HG02970 (cell line): ENCODE data around the gene IGSF3.
"Not testable (repeated sequence)": the region's sequence is repeated elsewhere in the genome, so short reads cannot be mapped to it uniquely, and the experiment has no call there.

Source experiments
- ATAC-seq: cut with Tn5 transposase; IDR thresholded peaks from one replicate; pipeline ENCODE4 v1.9.1; 2021; ENCODE audit warnings: mild to moderate bottlenecking, moderate library complexity, moderate number of reproducible peaks; ENCODE audit not compliant: unreplicated experiment, low FRiP score

IGSF3 gene

DNA sequence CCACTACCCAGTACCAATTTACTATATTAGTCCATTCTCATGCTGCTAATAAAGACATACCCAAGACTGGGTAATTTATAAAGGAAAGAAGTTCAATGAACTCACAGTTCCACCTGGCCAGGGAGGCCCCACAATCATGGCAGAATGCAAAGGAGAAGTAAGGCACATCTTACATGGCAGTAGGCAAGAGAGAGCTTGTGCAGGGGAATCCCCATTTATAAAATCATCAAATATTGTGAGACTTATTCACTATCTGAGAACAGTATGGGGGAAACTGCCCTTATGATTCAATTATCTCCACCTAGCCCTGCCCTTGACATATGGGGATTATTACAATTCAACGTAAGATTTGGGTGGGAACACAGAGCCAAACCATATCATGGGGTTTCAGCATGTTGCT lies 103.1 kb downstream of the IGSF3 start:
- ATAC-seq, result no peak

- not testable (repeated sequence) for ATAC-seq
These were observed 105.1 kb downstream of the IGSF3 start for GRCh38 chr1:116562465-116562864.

GRCh38 chr1:116561563-116561962 lies 106.0 kb downstream of the IGSF3 start:
- no peak for ATAC-seq

DNA sequence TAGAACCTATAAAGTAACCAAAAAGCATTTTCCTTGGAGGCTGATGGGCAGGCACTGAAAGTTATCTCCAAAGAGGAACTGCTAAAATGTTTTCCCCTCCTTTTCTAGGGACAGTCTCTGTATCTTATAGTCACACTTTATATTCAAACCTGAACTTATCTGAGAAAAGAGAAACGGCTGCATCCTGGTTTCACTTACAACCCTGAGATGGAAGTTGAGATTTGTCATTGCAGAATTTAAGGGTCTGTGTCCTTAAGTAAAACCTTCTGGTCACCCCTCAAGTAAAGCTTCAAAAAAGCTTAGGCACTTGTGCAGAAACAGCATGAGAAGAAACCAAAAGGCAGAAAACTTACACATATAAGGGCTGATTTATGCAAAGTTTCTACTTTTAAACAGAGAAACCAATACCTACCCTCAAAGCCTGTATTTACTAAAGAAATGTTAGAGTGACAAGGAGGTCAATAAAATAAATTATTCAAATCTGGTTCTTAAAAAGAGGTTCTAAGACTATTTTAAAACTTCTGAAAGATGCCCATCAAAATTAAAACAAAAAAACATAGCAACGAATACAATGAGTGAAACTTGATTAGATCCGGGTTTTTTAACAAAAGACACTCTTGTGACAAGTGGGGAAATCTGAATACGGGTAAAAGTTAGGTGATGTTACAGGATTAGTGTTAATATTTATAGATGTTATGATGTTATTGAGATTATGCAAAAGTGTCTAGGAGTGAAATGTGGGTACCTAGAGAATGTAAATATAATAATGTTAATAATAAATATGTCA lies 106.6 kb downstream of the IGSF3 start:
- ATAC-seq, result no peak

GRCh38 chr1:116559304-116559761 lies 108.2 kb downstream of the IGSF3 start:
- no peak for ATAC-seq

DNA sequence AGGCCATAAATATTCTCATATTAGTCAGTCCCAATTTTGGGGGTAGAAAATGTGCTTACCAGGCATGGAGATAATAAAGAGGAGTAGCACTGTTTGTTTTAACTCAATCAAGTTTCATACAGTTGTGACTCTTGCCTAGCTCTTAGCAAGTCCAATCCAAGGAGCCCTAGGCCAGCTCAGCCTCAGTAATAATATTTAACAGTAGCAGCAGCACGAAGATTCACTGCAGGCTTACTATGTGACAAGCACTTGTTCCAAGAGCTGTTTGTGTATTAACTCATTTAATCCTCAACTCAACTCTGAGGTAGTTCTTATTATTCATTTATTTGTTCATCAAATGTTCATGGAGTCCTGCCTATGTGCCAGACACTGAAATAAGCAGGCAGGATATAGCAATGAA lies 109.0 kb downstream of the IGSF3 start:
- ATAC-seq, result no peak

- ATAC-seq, result no peak
These were observed 109.4 kb downstream of the IGSF3 start for GRCh38 chr1:116558140-116558549.

- ATAC-seq, result no peak
These were observed 110.1 kb downstream of the IGSF3 start for GRCh38 chr1:116557323-116557878.

GRCh38 chr1:116556289-116557006 lies 111.1 kb downstream of the IGSF3 start:
- ATAC-seq, result peak; percentile 40

DNA sequence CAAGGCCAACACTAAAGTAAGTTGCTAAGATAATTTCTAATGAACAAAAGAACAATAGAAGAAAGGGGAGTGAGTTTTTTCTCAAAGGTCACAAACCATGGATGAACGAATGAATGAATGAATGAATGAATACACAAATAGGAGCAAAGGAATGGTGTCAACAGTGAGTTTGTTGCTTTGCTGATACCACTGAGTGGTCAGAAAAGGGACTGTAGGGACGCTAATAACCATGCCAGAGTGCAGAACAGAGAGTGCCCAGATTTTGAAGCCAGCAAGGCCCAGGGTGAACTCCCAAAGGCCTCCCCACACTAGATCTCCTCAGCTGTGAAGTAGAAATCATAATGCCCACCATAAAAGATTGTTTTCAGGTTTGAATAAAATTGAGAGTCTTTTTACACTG lies 112.6 kb downstream of the IGSF3 start:
- no peak for ATAC-seq

DNA sequence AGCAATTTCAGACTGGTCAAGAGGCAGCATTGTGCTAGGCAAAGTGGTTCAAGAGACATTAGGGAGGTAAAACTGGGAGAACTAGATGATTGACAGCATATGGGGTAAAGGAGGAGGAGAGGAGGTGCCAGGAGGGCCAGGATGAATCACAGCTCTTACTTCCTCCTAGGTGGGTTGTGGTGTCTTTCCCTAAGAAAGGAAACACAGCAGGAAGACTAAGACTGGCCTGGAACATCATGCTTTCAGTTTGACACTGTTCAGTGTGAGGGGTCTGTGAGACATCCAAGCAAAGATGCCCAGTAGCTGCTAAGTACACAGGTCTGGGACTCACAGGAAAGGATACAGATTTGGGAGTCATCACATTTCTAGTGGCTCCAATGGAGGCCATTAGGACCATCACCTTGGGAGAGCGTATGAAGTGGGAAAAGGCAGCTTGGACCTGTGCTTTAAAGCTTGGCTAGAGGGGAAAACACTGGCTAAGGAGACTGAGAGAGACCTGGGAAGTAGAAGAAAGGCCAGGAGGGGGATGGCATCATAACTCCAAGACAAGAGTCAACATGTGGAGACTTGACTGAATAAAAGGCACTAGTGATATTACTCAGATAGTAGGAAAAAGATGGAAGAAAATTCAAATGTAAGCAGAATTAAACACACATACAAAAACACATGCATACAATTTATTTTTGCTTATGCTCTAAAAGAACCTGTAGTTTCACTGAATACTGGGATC lies 114.0 kb downstream of the IGSF3 start:
- no peak for ATAC-seq

- ATAC-seq, result no peak
These were observed 121.1 kb downstream of the IGSF3 start for GRCh38 chr1:116546354-116546977.

GRCh38 chr1:116545359-116545705 lies 122.2 kb downstream of the IGSF3 start:
- no peak for ATAC-seq

- no peak for ATAC-seq
These were observed 122.8 kb downstream of the IGSF3 start for GRCh38 chr1:116544588-116545358.

DNA sequence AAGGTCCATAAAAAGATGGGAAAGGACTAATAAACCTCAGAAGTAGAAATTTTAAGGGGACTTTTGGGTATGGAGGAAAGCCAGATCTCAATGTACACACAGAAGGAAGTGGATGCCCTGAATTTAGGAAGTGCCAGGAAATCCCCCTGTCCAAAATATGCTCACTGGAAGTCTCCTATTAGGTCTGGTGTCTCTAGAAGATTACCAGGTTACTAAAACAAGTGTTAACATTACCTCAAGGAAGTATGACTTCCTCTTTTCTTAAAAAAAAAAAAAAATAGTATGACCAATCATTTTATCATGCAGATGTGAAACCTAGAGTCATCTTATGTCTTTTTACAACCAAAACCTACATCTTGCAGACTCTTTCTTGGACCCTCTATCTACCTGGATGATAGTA lies 127.4 kb downstream of the IGSF3 start:
- ATAC-seq, result no peak

DNA sequence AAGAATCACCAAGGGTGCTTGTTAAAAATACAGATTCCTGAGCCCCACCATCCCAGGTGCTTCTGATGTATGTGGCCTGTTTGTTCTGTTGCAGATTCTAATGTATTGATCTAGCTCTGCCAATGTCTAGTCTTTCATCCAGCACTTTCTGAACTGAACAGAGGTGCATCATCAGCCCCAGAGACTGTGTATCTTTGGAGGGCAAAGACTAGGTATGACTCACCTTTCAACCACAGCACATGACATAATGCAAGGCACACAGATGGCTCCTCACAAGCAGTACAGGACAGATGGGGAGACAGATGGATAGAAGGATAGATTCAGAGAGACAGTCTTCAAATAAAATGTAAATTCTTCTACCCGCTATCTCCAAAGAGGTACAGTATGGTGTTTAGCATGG lies 129.0 kb downstream of the IGSF3 start:
- ATAC-seq, result no peak

DNA sequence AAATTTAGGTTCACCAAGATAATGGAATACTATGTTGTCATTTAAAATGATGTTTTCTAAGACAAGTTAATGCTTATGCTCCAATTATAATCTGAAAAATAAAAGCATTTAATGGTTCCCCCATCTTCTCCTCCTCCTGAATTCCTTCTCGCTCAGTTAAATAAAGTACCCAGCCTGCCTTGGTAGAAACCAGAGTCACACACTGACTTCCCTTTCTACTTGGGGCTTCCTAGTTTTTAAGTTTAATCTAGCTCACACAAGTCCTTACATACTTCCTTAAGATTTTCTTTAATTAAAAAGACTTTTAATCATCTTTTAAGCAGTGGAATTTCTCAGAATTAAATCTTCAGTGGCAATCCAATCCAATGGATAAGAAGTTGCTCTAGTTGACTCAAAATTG lies 129.6 kb downstream of the IGSF3 start:
- ATAC-seq, result no peak

GRCh38 chr1:116537040-116537831 lies 130.3 kb downstream of the IGSF3 start:
- no peak for ATAC-seq
